DOHH2 (cell line): Measurements from ENCODE around the gene ADGB.

Source experiments
- H3F3A ChIP-seq: fragments of 200-600 bp; sonication (generic), shearing (Covaris generic); 2 replicates; pipeline ENCODE4 v1.6.0; 2016; ENCODE audit warnings: antibody characterized with exemption, mild to moderate bottlenecking; ENCODE audit not compliant: control insufficient read depth, insufficient read depth
- H3K27ac ChIP-seq: fragments of 200-600 bp; sonication (generic); 2 replicates; pipeline ENCODE4 v1.5.1; 2014; ENCODE audit warnings: low read depth, mild to moderate bottlenecking, low read length, moderate library complexity
- H3K27me3 ChIP-seq: fragments of 200-600 bp; sonication (generic); 2 replicates; pipeline ENCODE4 v1.6.1; 2014; ENCODE audit warnings: mild to moderate bottlenecking, low read length, mixed read lengths; ENCODE audit not compliant: control insufficient read depth
- H3K36me3 ChIP-seq: fragments of 200-600 bp; sonication (generic); 2 replicates; pipeline ENCODE4 v1.6.1; 2014; ENCODE audit warnings: mild to moderate bottlenecking, low read length, moderate library complexity, mixed read lengths; ENCODE audit not compliant: control insufficient read depth
- H3K4me1 ChIP-seq: fragments of 200-600 bp; sonication (generic); 2 replicates; pipeline ENCODE4 v1.6.1; 2014; ENCODE audit warnings: mild to moderate bottlenecking, low read length, mixed read lengths; ENCODE audit not compliant: control insufficient read depth
- H3K4me2 ChIP-seq: fragments of 200-600 bp; sonication (generic); 2 replicates; pipeline ENCODE4 v1.6.0; 2014; ENCODE audit warnings: mild to moderate bottlenecking, low read length, moderate library complexity
- H3K4me3 ChIP-seq: fragments of 200-600 bp; sonication (generic); 2 replicates; pipeline ENCODE4 v1.5.1; 2014; ENCODE audit warnings: mild to moderate bottlenecking, low read length, mixed read lengths
- H3K79me2 ChIP-seq: fragments of 200-600 bp; sonication (generic); 2 replicates; pipeline ENCODE4 v1.6.1; 2014; ENCODE audit warnings: mild to moderate bottlenecking, low read length, mixed read lengths; ENCODE audit not compliant: control insufficient read depth
- H3K9me2 ChIP-seq: fragments of 200-600 bp; sonication (generic); replicated peaks from 2 replicates; pipeline ENCODE4 v1.6.1; 2014; ENCODE audit warnings: mild to moderate bottlenecking, low read length, mixed read lengths; ENCODE audit not compliant: control insufficient read depth
- H3K9me3 ChIP-seq: fragments of 200-600 bp; sonication (generic); 2 replicates; pipeline ENCODE4 v1.6.1; 2014; ENCODE audit warnings: antibody characterized with exemption, low read length, mixed read lengths; ENCODE audit not compliant: control insufficient read depth, insufficient read depth
- H4K20me1 ChIP-seq: fragments of 200-600 bp; sonication (generic); 2 replicates; pipeline ENCODE4 v1.6.0; 2014; ENCODE audit warnings: low read depth, mild to moderate bottlenecking, antibody characterized with exemption, low read length, moderate library complexity; ENCODE audit not compliant: control insufficient read depth, insufficient read depth
- EZH2phosphoT487 ChIP-seq: fragments of 200-600 bp; sonication (generic); IDR thresholded peaks from 2 replicates; pipeline ENCODE4 v1.6.1; 2017; ENCODE audit warnings: borderline replicate concordance, mild to moderate bottlenecking, antibody characterized with exemption, low read length, moderate library complexity, mixed read lengths
- TF ChIP-seq, protein P1 (sequence below): fragments of 200-600 bp; sonication (generic); IDR thresholded peaks from one replicate; pipeline ENCODE4 v1.5.1; 2014; ENCODE audit warnings: antibody characterized with exemption, mild to moderate bottlenecking, low read depth, low read length; ENCODE audit not compliant: poor library complexity, severe bottlenecking

ADGB gene

DNA sequence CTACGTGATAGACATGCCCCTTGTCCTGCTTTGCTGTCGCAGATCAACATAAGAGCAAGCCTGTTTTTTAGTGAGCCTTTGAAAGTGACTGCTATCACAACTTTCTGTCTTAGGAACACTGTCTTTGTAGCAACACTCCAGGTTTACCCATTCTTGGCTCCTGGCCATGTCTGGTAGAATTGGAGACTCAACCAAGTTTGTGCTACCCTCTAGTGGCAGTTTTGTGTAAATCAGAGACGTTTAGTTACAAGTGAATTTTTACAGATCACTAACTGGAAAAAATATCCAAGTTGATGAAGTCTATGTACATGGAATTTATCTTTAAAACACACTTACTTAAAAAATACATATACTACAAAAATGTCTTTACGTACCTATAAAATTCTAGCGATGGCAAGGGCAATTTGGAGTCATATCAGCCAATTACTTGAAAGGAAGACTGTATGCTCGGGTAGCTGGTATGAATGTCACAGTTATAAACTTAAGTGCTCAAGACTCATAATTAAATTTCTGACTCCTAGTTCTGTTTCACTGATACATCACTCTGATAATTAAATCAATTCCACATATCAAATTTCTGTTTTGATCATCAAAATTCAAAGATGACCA, 101.4 kb downstream of the ADGB start:
- no peak overlapping the region for H3K27ac ChIP-seq
- H3K9me3 ChIP-seq: no peaks in the 10 kb centered on the region
- H3K9me2 ChIP-seq: no peaks in the 10 kb centered on the region
- H3K27me3 ChIP-seq: no peaks in the 10 kb centered on the region
- no peaks in the 10 kb centered on the region for H3K4me1 ChIP-seq
- H3F3A ChIP-seq: no peaks in the 10 kb centered on the region
- no peaks in the 10 kb centered on the region for H3K79me2 ChIP-seq
- no peaks in the 10 kb centered on the region for H4K20me1 ChIP-seq
- H3K36me3 ChIP-seq: no peaks in the 10 kb centered on the region
- H3K4me3 ChIP-seq: no peak overlapping the region
- no peak for TF ChIP-seq EZH2phosphoT487
- TF ChIP-seq, protein P1, sequence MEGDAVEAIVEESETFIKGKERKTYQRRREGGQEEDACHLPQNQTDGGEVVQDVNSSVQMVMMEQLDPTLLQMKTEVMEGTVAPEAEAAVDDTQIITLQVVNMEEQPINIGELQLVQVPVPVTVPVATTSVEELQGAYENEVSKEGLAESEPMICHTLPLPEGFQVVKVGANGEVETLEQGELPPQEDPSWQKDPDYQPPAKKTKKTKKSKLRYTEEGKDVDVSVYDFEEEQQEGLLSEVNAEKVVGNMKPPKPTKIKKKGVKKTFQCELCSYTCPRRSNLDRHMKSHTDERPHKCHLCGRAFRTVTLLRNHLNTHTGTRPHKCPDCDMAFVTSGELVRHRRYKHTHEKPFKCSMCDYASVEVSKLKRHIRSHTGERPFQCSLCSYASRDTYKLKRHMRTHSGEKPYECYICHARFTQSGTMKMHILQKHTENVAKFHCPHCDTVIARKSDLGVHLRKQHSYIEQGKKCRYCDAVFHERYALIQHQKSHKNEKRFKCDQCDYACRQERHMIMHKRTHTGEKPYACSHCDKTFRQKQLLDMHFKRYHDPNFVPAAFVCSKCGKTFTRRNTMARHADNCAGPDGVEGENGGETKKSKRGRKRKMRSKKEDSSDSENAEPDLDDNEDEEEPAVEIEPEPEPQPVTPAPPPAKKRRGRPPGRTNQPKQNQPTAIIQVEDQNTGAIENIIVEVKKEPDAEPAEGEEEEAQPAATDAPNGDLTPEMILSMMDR: peak; percentile 74
- H3K4me2 ChIP-seq: no peak overlapping the region

DNA sequence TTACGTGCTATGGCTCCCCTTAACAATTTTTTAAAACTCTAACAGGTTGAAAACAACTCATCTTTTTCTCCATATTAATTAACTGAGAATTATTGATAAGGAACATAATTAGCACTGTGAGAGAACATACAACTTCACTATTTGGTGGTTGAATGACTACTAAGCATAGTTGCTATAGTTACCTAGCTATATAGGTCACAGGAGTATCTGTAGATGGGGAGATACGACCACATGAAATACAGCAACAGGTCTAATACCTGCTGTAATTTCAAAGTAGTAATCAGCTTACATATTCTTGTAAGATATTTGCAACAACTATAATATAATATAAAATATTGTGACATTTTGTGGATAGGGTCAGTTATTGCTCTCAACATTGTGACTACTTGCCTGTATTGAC, 102.9 kb downstream of the ADGB start:
- H3K4me2 ChIP-seq: no peak overlapping the region
- TF ChIP-seq, protein P1: no peak
- TF ChIP-seq EZH2phosphoT487: no peak
- H3K9me3 ChIP-seq: no peaks in the 10 kb centered on the region
- no peak overlapping the region for H3K4me3 ChIP-seq
- H3K36me3 ChIP-seq: no peaks in the 10 kb centered on the region
- no peaks in the 10 kb centered on the region for H3K9me2 ChIP-seq
- H3K79me2 ChIP-seq: no peaks in the 10 kb centered on the region
- H3K27me3 ChIP-seq: no peaks in the 10 kb centered on the region
- H3K4me1 ChIP-seq: no peaks in the 10 kb centered on the region
- no peak overlapping the region for H3K27ac ChIP-seq
- H3F3A ChIP-seq: no peaks in the 10 kb centered on the region
- H4K20me1 ChIP-seq: no peaks in the 10 kb centered on the region

DNA sequence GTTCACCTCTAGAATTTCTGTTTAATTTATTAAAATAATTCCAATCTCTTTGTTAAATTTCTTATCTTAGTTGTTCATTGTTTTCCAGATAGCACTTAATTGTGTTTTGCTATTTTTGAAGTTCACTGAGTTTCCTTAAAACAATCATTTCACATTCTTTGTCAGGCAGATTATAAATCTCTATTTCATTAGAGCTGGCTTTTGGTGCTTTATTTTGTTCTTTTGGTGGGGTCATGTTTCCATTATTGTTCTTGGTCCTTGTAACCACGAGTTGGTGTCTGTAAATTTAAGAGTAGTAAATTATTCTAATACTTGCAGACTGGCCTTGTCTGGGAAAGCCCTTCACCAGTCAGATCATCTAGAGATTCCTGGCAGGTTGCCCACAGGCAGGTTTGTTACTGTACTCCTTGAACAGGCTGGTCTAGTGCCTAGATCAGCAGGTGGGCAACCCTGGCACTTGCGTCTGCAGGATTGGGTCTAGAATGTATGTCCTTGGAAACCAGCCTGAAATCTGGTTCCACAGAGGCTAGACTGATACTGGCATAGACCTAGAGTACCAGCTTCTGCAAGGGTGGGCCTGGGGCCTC, 110.4 kb downstream of the ADGB start:
- Histone ChIP-seq H3K27me3 (no peaks in the 10 kb centered on the region), H3K4me1 (no peaks in the 10 kb centered on the region), H3K4me2 (no peak overlapping the region), H3F3A (no peaks in the 10 kb centered on the region), H3K9me3 (no peaks in the 10 kb centered on the region), H3K79me2 (no peaks in the 10 kb centered on the region), H3K27ac (no peak overlapping the region), H3K4me3 (no peak overlapping the region), H3K9me2 (no peaks in the 10 kb centered on the region; the same call in 1 of the 2 replicates), H4K20me1 (no peaks in the 10 kb centered on the region), H3K36me3 (no peaks in the 10 kb centered on the region)
- TF ChIP-seq EZH2phosphoT487: no peak
- TF ChIP-seq, protein P1: no peak
